Osteocyte (in vitro differentiated cells): ENCODE results near the gene GNA12. TPM values are rescaled to one million over a fixed set of nuclear protein-coding genes. Genes with fewer than 3 reads are reported as not detected.

Experiments used
- DNase-seq: peaks from one replicate; pipeline ENCODE4 v3.0.0; 2021; ENCODE audit warnings: mixed read lengths; ENCODE audit not compliant: unreplicated experiment; ENCODE audit errors: extremely low spot score
- H3K27ac Mint-ChIP-seq: one replicate; pipeline ENCODE4 v1.8.0; 2021; ENCODE audit warnings: mild to moderate bottlenecking, mixed read lengths; ENCODE audit not compliant: unreplicated experiment
- H3K27me3 Mint-ChIP-seq: one replicate; pipeline ENCODE4 v1.8.0; 2021; ENCODE audit warnings: mixed read lengths; ENCODE audit not compliant: unreplicated experiment
- H3K36me3 Mint-ChIP-seq: one replicate; pipeline ENCODE4 v1.8.0; 2021; ENCODE audit warnings: mixed read lengths; ENCODE audit not compliant: unreplicated experiment
- H3K4me1 Mint-ChIP-seq: one replicate; pipeline ENCODE4 v1.8.0; 2021; ENCODE audit warnings: mixed read lengths; ENCODE audit not compliant: unreplicated experiment
- H3K4me3 Mint-ChIP-seq: one replicate; pipeline ENCODE4 v1.8.0; 2021; ENCODE audit warnings: mild to moderate bottlenecking, moderate library complexity, mixed read lengths; ENCODE audit not compliant: unreplicated experiment
- H3K9me3 Mint-ChIP-seq: one replicate; pipeline ENCODE4 v1.8.0; 2021; ENCODE audit warnings: mixed read lengths; ENCODE audit not compliant: unreplicated experiment
- CTCF ChIP-seq: fragments of 200-600 bp; sonication (generic); IDR thresholded peaks from 2 replicates; pipeline ENCODE4 v1.5.0; 2021; ENCODE audit warnings: antibody characterized with exemption, mild to moderate bottlenecking, moderate library complexity
- total RNA-seq: library from RNA; stranded (reverse); gene quantifications from 2 replicates; pipeline ENCODE4 v1.2.1, GENCODE V29; 2021

The GNA12 gene
- total RNA-seq, 1 donor from 2014 or later: 69.5 TPM

- no peak overlapping the region for H3K27ac Mint-ChIP-seq
- no peak for TF ChIP-seq CTCF
- H3K4me1 Mint-ChIP-seq: peaks cover 9% of the 10 kb centered on the region
- H3K27me3 Mint-ChIP-seq: no peaks in the 10 kb centered on the region
- peaks cover 14% of the 10 kb centered on the region for H3K36me3 Mint-ChIP-seq
- H3K9me3 Mint-ChIP-seq: no peaks in the 10 kb centered on the region
- H3K4me3 Mint-ChIP-seq: no peak overlapping the region
- no peak for DNase-seq
These were observed 133.8 kb downstream of the GNA12 start for GRCh38 chr7:2710286-2710655.

DNA sequence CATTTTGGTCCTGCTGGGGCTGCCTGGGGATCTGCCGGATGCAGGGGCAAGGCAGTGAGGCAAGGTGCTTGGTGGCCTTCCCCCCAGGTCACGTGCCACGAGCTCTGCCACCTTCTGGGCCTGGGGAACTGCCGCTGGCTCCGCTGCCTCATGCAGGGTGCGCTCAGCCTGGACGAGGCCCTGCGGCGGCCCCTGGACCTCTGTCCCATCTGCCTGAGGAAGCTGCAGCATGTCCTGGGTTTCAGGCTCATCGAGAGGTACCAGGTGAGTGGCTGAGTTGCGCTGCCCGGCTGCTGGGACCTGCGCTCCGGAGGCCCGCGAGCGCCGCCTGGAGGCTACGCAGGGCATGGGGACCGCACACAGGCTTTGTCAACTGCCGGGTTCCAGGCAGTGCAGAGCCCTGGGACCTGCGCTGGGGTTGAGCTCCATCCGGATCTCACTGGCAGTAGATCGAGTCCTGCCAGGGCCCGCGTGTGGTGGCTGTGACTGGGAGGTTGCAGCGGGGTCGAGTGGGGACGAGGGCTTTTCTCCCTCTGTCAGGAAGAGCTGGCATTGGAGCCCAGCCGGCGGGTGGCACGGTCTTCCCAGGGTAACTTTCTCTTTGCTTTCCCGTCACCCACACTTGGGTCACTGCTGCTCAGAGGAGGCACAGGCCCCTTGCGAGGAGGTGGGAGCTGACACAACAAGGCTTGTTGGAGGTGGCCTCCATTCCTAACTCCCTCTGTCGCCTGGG is 134.4 kb downstream of the GNA12 start:
- Mint-ChIP-seq H3K27me3 (no peaks in the 10 kb centered on the region), H3K4me1 (peaks cover 9% of the 10 kb centered on the region), H3K4me3 (no peak overlapping the region), H3K36me3 (peaks cover 11% of the 10 kb centered on the region), H3K9me3 (no peaks in the 10 kb centered on the region), H3K27ac (no peak overlapping the region)
- peak; percentile 76 for TF ChIP-seq CTCF
- no peak for DNase-seq

DNA sequence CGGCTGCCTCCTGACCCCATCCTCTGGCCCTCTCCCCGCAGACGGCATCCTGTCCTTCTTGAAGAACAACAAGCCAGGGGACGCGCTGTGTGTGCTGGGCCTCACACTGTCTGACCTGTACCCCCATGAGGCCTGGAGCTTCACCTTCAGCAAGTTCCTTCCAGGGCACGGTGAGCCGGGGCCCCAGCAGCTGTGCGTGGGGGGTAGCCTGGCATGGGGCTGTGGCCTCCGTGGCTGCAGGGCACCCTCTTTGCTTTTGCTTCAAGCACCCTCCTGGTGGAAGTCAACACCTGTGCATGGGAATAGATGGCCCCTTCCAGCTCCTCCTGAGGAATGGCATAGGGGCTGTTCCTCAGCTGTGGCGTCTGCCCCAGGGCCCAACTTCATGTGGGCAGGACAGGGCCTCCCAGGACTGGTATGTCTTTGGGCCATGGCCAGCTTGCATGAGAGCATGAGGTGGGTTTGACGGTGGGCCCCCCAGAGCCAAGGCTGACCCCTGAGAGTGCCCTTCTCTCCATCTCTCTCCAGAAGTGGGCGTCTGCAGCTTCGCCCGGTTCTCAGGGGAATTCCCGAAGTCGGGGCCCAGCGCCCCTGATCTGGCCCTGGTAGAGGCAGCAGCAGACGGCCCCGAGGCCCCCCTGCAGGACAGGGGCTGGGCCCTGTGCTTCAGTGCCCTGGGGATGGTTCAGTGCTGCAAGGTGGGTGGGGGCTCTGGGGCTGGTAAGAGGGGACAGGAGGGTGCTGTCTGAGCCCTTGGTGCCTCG is 135.4 kb downstream of the GNA12 start:
- Mint-ChIP-seq H3K36me3 (peaks cover 4% of the 10 kb centered on the region), H3K4me3 (no peak overlapping the region), H3K27me3 (no peaks in the 10 kb centered on the region), H3K4me1 (peaks cover 6% of the 10 kb centered on the region), H3K9me3 (no peaks in the 10 kb centered on the region), H3K27ac (no peak overlapping the region)
- no peak for DNase-seq
- no peak for TF ChIP-seq CTCF

DNA sequence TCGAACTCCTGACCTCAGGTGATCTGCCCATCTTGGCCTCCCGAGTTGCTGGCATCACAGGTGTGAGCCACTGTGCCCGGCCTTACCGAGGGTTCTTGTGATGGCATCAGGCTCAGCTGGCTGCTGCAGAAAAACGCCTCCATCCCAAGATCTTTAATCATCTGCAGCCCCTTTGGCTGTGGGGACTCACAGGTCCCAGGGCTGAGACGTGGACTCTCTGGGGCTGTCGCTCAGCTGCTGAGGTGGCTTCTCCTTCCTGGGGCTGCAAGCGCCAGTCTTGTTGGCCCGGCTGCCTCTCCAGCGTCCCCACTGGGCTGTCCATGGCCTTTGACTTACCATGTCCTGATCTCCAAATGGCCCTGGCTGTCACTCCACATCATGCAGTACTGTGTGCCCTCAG is 136.1 kb downstream of the GNA12 start:
- Mint-ChIP-seq H3K27ac (no peak overlapping the region), H3K4me1 (peaks cover 2% of the 10 kb centered on the region), H3K9me3 (no peaks in the 10 kb centered on the region), H3K4me3 (no peak overlapping the region), H3K27me3 (no peaks in the 10 kb centered on the region), H3K36me3 (peaks cover 4% of the 10 kb centered on the region)
- TF ChIP-seq CTCF: no peak
- no peak for DNase-seq

DNA sequence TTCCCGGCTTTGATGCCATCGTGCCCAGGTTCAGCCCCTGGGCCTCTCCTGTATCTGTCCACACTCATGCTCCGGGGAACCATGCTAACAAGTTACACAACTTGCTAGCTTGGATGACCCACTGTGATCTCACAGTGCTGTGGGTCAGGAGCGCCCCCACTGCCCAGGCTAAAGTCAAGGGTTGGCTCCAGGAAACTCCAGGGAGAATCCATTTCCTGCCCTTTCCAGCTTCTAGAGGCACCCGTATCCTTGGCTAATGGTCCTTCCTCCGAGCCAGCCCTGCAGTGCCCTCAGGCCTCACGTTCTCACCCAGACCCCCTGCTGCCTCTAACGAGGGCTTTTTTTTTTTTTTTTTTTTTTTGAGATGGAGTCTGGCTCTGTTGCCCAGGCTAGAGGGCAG is 136.6 kb downstream of the GNA12 start:
- Mint-ChIP-seq H3K36me3 (peaks cover 4% of the 10 kb centered on the region), H3K4me3 (no peak overlapping the region), H3K4me1 (peaks cover 2% of the 10 kb centered on the region), H3K27ac (no peak overlapping the region), H3K9me3 (no peaks in the 10 kb centered on the region), H3K27me3 (no peaks in the 10 kb centered on the region)
- no peak for TF ChIP-seq CTCF
- no peak for DNase-seq
